ENCODE results near the gene SYNPR. TPM values are rescaled to one million over a fixed set of nuclear protein-coding genes. Genes with fewer than 3 reads are reported as not detected.

The SYNPR gene
- total and polyA plus RNA-seq, 7 donors = 0.16 to 1.4 (median 0.32) TPM; not detected in 2

- Histone ChIP-seq H3K4me1 (peaks cover 0 to 13% (median 6%) of the 10 kb centered on the region in 4 donors), H3K36me3 (no peaks in the 10 kb centered on the region), H3K4me3 (no peak overlapping the region), H3K9me3 (no peaks in the 10 kb centered on the region), H3K27ac (no peak overlapping the region), H3K27me3 (peaks cover 6 to 29% (median 16%) of the 10 kb centered on the region in 3 donors)
- TF ChIP-seq POLR2AphosphoS5 (IDR thresholded peaks at IDR 0.05) (no peak), EP300 (IDR thresholded peaks at IDR 0.05) (no peak)
- intact Hi-C loops (cut with DNase I) = no loop called here
- no peak for DNase-seq
- 89 to 97% methylated on average over 1 of the region's 1 CpG for WGBS, 2 donors
Measured at GRCh38 chr3:63274359-63274758, 3.7 kb upstream of the SYNPR start.

GRCh38 chr3:63279005-63279841 is 1.1 kb downstream of the SYNPR start:
- DNase-seq = no peak
- TF ChIP-seq POLR2AphosphoS5 (IDR thresholded peaks at IDR 0.05) (no peak), EP300 (IDR thresholded peaks at IDR 0.05) (no peak), POLR2A (IDR thresholded peaks at IDR 0.05) (no peak)
- TF ChIP-seq, protein P1, sequence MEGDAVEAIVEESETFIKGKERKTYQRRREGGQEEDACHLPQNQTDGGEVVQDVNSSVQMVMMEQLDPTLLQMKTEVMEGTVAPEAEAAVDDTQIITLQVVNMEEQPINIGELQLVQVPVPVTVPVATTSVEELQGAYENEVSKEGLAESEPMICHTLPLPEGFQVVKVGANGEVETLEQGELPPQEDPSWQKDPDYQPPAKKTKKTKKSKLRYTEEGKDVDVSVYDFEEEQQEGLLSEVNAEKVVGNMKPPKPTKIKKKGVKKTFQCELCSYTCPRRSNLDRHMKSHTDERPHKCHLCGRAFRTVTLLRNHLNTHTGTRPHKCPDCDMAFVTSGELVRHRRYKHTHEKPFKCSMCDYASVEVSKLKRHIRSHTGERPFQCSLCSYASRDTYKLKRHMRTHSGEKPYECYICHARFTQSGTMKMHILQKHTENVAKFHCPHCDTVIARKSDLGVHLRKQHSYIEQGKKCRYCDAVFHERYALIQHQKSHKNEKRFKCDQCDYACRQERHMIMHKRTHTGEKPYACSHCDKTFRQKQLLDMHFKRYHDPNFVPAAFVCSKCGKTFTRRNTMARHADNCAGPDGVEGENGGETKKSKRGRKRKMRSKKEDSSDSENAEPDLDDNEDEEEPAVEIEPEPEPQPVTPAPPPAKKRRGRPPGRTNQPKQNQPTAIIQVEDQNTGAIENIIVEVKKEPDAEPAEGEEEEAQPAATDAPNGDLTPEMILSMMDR (IDR thresholded peaks at IDR 0.05) = no peak
- no peaks in the 10 kb centered on the region for H3K9me3 ChIP-seq
- peak overlapping the region in 1 of 4 donors; percentile 10 for H3K4me3 ChIP-seq
- intact Hi-C loops (cut with DNase I) = no loop called here
- peaks cover 0 to 14% (median 6%) of the 10 kb centered on the region in 4 donors for H3K4me1 ChIP-seq
- 8 to 20% methylated on average over 22 of the region's 22 CpGs for WGBS, 2 donors
- no peak overlapping the region for H3K27ac ChIP-seq
- H3K27me3 ChIP-seq = peaks cover 6 to 35% (median 16%) of the 10 kb centered on the region in 3 donors
- H3K36me3 ChIP-seq = no peaks in the 10 kb centered on the region

DNA sequence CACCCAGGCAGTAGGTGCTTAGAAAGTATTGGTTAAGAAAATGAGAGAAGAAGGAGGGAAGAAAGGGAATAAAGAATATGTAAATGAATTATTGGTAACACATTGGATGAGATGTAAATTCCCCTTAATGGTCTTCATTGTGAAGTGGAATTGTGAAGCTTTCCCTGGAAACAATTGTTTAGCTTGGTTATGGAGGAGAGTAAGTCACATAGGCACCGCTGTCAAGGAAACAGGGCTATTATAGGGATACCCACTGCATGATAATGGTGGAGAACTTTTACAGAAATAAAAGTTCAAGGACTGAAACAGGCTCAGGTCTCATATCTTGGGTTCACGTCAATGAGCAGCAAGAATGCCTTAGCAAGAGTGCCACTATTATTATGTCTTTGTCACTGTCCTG is 9.5 kb downstream of the SYNPR start:
- TF ChIP-seq EP300 (IDR thresholded peaks at IDR 0.05) = no peak
- TF ChIP-seq POLR2AphosphoS5 (IDR thresholded peaks at IDR 0.05) = no peak
- no peak for TF ChIP-seq POLR2A (IDR thresholded peaks at IDR 0.05)
- TF ChIP-seq, protein P1 (IDR thresholded peaks at IDR 0.05) = no peak
- no peaks in the 10 kb centered on the region for H3K4me1 ChIP-seq
- DNase-seq = no peak
- 89 to 90% methylated on average over 2 of the region's 2 CpGs for WGBS, 2 donors
- H3K27ac ChIP-seq = no peak overlapping the region
- intact Hi-C loops (cut with DNase I) = no loop called here
- no peaks in the 10 kb centered on the region for H3K36me3 ChIP-seq
- no peaks in the 10 kb centered on the region for H3K27me3 ChIP-seq
- H3K9me3 ChIP-seq = no peaks in the 10 kb centered on the region
- no peak overlapping the region for H3K4me3 ChIP-seq

GRCh38 chr3:63290686-63291085 is 12.6 kb downstream of the SYNPR start:
- H3K27ac ChIP-seq = no peak overlapping the region
- no peaks in the 10 kb centered on the region for H3K27me3 ChIP-seq
- DNase-seq = no peak
- no peak for TF ChIP-seq EP300 (IDR thresholded peaks at IDR 0.05)
- TF ChIP-seq, protein P1 (IDR thresholded peaks at IDR 0.05) = no peak
- TF ChIP-seq POLR2A (IDR thresholded peaks at IDR 0.05) = no peak
- TF ChIP-seq POLR2AphosphoS5 (IDR thresholded peaks at IDR 0.05) = no peak
- no peaks in the 10 kb centered on the region for H3K36me3 ChIP-seq
- H3K4me1 ChIP-seq = no peaks in the 10 kb centered on the region
- H3K4me3 ChIP-seq = no peak overlapping the region
- 70 to 71% methylated on average over 2 of the region's 2 CpGs for WGBS, 2 donors
- intact Hi-C loops (cut with DNase I) = no loop called here
- H3K9me3 ChIP-seq = no peaks in the 10 kb centered on the region

DNA sequence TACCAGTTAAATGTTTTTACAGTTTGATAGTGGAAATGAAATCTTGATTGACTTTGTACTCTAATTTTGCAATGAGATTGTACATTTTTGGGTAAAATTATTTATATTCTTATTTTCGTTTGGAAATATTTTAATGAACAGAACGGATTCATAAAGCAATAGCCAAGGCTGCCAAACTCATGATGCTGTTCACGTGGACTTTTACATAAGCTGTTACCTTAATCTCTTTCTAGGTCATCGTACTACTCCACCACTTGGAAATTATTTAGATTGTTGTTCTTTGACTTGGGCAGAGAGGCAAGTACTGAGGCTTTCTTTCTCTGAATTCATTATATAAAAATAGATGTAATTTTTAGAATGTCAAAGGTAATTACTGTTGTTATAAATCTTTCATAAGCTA is 16.2 kb downstream of the SYNPR start:
- no peak for TF ChIP-seq POLR2A (IDR thresholded peaks at IDR 0.05)
- TF ChIP-seq POLR2AphosphoS5 (IDR thresholded peaks at IDR 0.05) = no peak
- no peaks in the 10 kb centered on the region for H3K27me3 ChIP-seq
- no peak overlapping the region for H3K27ac ChIP-seq
- no peak overlapping the region for H3K4me3 ChIP-seq
- 84 to 90% methylated on average over 4 of the region's 4 CpGs for WGBS, 2 donors
- no peaks in the 10 kb centered on the region for H3K4me1 ChIP-seq
- H3K9me3 ChIP-seq = peaks cover 0 to 4% (median 0%) of the 10 kb centered on the region in 4 donors
- no peaks in the 10 kb centered on the region for H3K36me3 ChIP-seq
- DNase-seq = no peak
- intact Hi-C loops (cut with DNase I) = no loop called here
